CD4-positive, alpha-beta T cell treated with Interleukin-6 for 4 hours (primary cell): ENCODE results near the gene CHCHD10.

Experiments used
- DNase-seq: peaks from one replicate; pipeline ENCODE4 v3.0.0-alpha.2; 2020; ENCODE audit warnings: mixed read lengths

CHCHD10 gene

DNA sequence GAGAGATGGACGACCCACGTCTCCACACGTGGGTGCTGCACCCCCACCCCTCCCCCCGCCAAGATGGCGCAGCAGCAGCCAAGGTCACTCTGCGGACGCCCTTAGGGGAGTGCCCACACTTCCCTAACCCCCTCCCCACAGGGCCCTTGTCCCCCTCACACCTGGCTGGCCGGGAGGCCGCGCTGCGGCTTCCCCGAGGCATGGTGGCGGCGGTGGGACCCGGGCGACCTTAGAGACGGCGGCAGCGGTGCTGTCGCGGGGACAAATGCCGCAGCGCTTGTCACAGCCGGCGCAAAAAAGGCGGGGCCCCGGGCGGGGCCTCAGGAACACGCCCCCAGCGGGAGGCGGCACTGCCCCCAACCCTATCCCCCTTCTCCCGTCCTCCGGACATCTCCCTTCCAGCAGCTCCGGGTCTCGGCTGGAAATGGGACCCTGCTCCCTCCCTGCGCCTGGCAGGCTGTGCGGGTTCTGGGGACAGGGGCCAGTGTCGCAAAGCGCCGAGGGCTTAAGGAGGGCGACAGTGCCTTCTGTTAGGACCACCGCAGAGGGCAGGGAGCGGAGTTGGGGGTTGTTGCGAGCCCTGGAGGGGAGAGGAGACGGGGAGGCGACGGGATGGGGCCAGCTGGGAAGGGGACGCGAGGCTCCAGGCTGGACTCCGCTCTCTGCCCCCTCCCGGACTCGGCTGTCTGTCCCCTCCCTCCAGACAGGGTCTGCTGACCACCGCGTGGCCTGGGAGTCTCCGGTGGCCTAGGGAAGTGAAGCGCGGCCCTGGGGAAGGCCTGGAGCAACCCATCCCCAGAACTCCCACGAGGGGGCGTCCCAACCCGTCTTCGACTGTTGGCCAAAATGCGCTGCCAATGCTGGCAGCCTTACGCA, at the start of gene CHCHD10:
CHCHD10 (minus strand) TSS at position 300 of the 876 bp plus-strand sequence; CDS start at position 202, 98 bp downstream.
- DNase-seq: peak; percentile 83

DNA sequence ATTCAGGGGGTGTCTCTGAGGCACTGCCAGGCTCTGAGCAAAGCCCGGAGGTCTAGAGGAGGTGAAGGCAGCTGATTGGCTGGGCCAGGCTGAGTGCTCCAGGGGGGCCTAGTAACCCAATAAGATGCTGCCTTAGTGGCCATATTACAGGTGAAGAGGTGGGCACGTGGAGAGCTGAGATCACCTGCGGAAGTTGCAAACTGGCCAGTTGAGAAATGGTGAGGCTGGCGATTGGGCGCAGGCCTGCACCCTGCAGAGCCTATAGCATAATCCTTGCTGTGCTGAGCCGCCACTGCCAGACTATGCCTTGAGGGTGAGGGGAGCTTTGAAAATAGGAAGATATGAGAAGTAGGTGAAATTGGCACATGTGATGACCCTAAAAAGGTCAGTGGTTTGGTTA, 49.4 kb upstream of the CHCHD10 start:
- no peak for DNase-seq

DNA sequence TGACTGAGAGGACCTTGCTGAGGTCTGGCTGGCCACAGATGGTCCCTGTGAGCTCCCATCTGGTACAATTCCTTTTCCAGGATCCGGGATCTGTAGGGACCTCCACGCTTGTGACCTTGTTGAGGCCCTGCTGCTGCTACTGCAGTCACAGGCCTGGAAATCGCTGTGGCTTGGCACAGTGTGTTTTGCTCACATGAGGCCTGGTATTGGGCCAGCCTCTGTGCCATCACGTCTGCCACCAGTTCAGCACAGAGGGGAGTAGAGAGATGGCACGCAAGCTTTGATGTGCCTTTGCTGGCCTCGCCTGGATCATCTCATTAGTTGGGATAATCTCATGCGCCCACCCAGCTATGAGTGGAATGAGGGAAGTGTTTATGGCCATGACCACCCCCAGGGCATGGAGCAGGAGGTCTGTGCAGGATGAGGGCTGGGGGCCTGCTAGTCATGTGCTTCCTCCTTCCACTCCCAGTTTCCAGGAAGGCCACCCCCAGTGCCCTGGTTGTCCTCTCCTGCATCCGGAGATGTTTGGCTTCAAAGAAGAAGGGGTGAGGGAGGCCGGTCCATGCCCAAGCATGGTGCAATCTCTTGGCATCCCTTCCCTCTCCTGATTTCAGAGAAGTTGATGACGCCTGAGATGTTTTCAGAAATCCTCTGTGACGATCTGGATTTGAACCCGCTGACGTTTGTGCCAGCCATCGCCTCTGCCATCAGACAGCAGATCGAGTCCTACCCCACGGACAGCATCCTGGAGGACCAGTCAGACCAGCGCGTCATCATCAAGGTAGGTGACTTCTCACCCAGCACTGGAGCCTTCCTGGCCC, 48.6 kb upstream of the CHCHD10 start:
- no peak for DNase-seq

DNA sequence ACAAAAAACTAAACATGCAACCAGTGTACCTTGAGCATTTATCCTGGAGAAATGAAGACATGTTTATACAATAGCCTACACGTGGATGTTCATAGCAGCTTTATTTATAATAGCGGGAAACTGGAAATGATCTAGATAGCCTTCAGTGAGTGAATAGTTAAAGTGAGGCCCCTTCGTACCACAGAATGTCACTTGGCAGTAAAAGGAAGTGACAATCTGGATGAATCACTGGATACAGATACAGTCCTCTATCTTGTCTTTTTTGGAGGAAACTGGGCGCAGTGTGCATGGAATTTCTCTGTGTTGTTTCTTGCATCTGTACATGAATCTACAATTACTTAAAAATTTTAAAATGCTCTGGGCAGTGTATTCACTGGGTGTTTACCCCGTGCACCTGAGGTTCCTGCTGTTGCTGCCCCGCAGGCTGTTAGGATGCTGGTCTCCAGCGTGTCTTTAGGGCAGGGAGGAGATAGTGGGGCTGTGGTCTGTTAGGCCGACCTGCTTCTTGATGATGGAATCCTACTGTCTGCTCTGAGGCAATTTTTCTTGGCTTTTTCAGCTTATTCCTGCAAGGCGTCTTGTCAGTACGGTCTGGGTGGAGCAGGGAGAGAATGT, 47.9 kb upstream of the CHCHD10 start:
- no peak for DNase-seq

DNA sequence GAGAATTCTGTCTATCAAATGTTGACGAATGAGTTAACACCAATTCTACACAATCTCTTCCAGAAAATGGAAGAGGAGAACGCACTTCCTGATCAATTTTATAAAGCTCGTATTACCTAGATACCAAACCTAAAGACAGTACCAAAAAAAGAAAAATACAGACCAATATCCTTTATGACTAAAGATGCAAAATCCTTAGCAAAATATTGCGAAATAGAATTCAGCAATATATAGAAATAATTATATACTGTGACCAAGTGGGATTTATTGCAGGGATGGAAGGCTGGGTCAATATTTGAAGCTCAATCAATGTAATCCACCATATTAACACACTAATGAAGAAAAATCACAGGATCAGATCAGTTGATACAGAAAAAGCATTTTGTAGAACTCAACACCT, 44.6 kb upstream of the CHCHD10 start:
- DNase-seq: no peak

DNA sequence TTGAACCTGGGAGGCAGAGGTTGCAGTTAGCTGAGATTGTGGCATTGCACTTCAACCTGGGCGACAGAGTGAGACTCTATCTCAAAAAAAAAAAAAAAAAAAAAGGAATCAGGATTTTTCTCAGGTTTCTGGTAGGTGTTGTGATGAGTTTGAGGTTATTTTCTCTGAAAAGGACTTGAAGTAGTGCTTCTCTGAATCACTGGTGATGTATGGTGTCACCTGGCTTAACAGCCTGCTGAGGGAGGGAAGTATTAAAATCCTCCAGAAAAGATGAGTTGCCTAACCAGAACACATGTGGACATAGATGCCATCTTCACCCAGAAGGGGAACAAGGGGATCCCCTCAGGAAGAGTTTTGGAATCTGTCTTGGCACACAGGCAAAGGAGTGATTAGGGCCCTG, 39.1 kb upstream of the CHCHD10 start:
- no peak for DNase-seq

DNA sequence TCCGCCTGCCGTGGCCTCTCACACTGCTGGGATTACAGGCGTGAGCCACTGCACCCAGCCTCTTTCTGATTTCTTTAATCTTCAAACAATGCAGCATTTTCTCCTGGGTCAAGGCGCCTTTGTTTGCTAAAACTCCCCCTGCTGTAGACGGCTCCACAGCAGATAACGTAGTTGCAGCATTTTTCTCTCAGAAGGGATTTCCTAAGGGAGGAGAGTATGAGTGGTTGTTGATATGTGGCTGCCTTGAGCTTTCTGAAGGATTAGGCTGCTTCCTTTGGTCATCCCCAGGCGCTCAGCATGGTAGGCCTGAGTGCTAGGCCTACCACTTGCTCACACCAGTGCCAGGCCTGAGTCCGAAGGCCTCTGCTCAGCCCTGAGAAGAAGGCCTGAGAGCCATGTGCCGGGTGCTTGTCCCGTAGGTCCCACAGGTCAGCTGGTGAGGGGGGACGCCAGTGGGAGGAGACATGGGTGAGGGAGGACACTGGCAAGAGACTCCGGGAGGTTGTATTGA, 37.1 kb upstream of the CHCHD10 start:
- DNase-seq: no peak

DNA sequence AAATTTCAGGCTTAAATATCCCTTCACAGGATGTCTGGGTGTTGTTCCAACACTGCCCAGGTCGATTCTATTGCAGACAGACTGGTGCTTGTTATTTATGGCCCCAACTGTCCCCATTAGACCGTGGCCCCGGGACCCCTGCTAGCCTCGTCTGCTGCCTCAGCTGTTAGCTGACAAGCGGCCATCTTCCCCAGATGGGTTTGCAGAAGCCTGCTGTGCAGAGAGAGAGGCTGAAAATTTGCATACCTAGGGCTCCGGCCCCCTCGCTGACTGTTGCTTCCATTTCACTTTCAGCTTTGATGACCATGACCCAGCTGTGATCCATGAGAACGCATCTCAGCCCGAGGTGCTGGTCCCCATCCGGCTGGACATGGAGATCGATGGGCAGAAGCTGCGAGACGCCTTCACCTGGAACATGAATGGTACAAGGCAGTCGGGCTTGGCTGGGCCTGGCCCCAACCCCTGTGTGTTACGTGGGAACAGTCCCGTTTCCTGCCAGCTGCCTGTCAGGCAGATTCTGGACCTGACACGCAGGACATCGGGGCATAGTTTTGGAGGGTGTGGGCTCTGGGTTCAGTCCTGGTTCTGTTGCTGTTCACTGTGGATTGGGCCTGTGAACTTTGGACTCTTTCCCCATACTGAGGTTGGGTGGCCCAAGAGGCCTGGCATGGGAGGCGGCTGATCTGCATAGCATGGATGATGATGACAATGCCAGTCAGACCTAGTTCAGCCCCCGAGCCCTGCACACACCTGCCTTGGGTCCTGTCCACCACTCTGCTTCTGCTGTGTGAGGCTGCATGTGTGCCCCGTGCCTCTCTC, 35.4 kb upstream of the CHCHD10 start:
- no peak for DNase-seq

DNA sequence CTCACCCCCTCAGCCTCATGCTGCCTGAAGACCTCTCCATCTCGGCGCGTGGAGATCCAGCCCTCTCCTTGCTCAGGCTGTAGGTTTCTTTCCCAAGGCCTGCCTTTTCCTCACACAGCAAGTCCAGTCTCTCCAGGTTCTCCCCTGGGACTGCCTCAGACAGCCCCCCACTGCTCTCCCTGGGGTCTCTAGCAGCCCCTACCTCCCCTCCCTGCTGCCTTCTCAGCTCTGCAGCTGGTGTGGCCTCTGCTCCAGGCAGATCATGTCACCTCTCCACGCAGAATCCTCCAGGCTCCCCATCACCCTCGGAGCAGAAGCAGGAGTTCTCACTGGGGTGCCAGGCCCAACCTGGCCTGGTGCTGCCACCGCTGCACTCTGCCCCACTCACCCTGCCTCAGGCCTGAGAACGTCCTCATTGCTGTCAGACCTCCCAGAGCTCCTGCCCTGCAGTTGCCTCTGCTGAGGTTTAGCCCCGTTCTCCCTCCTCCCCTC, 34.2 kb upstream of the CHCHD10 start:
- DNase-seq: no peak

DNA sequence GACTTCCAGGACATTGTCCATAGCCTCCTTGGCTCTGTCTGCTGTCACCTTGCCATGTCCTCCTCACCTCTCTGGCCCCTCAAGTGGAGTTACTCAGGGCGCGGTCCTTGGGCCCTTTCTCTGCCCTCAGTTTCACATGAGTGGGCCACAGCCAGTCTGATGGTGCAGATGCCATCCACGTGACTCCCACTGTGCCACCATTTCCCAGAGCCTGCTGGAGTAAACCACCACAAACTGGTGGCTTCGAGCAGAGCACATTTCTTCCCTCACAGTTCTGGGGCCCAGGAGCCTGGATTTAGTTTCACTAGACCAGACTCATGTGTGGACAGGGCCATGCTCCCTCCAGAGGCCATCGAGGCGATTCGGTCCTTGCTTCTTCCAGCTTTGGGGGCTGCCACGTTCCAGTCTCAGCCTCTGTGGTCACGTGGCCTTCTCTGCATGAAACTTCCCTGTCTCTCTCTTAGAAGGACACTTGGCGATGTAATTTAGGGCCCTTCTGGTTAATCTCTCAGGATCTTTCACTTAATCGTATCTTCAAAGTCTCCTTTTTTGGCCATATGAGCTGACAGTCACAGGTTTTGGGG, 33.6 kb upstream of the CHCHD10 start:
- DNase-seq: no peak

DNA sequence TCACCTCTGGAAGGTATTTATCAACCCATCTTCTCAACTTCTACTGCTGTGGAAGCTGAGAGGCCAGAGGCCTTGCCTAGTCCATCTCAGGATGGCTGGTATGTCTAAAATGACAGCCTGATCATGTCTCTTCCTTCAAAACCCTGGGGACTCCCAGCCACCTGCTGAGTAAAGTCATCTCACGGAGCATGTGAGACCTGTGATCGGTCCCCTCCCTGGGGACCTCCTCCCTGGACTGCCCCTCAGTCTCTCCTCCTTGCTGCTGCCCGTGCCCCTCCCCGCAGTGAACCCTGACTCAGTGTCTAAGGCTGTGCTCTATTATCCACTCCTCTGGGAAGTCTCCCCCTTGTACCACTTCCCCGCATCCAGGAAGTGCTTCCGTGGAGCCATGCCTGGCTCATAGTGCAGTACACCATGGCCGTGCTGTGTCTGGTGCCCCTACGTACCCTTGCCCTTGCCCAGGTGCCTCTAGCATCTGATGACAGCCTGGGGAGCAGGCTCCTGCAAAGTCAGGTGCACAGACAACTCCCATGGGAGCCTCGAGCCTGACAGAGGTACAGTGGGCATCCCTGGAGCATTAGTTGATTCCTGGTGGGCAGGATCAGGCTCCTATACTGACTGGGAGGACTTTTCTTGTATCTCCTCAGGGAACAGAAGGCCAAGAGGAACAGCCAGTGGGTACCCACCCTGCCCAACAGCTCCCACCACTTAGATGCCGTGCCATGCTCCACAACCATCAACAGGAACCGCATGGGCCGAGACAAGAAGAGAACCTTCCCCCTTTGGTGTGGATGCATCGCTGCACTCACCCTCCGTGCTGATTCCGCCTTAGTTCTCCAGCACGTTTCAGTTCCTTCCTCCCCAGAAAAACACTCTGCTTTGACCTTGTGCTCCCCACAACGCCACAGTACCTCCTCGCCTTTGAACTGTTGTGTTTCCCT, 32.8 kb upstream of the CHCHD10 start:
- DNase-seq: no peak

DNA sequence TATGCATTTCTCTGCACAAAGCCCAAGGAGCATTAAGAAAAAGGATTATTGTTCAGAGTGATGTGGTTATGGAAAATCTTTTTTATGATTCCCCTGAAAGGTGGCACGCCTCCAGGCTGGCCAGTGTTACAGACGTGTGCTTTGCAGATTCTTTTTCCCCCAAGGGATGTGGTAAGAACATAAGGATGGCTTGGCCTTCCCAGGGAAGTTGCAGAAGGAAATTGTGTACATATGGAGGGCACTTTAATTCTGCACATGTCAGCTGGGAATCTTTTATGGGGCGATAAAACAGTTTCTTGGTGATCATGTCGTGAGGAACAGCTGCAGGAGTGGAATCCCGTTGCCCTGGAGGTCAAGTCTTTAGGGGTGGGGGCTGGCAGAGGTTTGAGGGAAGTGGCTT, 28.7 kb upstream of the CHCHD10 start:
- no peak for DNase-seq

DNA sequence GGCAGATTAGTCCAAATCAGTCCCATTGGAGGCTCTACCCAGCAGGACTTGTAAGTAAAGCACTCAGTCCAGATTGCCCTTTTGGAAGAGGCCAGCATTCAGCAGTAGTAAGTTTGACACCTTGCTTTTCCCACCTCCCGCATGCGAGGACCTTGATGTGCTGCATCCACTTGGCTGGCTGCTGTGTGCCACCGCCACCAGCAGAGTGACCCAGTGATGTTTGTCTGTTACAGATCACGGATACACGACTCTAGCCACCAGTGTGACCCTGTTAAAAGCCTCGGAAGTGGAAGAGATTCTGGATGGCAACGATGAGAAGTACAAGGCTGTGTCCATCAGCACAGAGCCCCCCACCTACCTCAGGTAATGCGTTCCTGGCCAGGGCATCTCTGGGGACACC, 25.6 kb upstream of the CHCHD10 start:
- DNase-seq: no peak

DNA sequence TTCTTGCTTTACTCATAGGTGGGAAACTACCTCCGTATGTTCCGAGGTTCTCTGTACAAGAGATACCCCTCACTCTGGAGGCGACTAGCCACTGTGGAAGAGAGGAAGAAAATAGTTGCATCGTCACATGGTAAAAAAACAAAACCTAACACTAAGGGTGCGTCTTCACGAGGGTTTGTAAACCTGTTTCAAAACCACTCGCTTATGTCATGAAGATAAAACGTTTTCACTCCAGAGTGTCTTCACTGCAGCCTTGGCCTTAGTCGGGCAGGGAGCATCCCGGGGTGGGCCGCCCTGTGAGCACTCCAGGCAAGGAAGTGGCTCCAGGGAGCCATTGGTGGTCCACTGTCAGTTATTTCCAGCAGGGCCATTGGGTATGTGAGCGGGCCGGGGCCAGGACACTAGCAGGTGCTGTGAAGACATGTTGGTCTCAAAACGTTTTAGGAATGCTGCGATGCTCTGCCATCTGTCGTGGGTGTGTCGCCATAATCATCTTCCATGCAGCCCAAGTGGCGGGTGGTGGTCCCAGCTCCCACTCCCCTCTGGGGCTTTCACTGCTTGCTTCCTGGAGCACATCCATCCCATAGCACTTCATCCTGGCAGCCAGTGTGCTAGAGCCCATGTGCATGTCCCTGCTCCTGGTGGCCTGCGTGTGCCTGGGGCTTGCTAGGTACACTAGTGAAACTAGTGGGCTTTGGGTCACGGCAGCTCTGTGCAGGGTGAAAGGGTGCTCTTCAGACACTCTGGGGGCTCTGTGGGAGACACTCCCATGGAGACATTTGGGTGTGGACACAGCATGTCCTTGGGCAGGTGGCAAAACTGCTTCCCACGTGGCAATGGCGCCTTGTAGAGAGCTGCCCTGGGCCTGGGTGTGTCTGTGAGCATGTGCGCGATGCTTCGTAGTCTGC, 24.2 kb upstream of the CHCHD10 start:
- no peak for DNase-seq

DNA sequence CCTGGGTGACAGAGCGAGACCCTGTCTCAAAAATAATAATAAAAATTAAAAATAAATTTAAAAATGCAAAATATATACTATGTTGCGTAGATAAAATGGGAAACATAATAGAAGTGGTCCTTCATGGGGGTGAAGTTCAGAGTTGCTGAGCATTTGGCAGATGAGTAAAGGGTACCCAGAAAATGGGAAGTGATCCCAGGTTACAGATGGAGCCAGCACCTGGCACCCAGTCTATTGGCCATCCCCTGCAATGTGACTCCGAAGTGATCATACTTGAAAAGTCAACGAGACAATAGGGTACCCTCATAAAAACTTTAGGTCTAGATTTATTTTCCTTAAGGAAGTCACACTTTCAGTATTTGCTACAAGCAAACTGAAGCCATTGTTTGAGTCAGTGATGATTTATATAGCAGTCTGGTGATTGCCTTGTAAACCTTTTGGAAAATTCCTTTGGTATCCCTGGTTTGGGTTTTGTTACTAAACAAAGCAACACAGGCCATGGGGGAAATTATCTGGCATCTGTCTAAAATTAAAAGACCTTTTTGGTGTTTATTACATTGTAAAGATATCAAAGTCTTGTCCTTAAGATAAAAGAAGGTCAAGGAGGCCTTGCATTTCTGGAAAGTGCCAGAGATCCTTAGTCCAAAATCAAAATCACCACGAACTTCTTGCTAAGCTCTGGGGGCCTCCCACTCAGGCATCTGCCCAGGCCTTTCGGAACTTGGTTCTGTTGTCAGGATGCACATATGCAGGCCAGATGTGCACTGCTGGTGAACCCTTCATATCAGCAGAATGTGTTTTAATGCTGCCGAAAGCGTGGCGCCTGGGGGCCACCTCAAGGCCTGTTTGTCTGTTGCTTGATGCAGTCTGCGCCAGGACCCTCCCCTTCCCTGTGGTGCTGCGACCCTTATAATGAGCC, 23.3 kb upstream of the CHCHD10 start:
- DNase-seq: no peak

DNA sequence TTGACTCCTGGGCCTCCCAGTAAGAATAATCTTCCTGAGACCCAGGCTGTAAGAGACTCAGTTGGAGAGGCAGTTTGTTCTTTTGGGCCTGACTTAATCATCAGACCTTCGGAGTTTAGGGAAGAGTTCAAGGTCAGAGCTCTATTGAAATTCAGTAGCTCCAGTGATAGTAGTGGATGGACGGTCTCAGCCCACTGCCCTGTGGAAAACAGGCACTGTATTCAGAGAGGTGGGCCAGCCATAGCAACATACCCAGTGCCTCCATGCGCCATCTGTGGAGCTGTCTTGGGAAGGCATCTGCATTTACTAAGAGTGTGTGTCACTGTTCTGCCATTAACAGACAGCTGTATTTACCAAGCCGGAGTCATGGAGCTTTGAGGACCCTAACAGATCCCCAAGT, 21.9 kb upstream of the CHCHD10 start:
- DNase-seq: no peak

DNA sequence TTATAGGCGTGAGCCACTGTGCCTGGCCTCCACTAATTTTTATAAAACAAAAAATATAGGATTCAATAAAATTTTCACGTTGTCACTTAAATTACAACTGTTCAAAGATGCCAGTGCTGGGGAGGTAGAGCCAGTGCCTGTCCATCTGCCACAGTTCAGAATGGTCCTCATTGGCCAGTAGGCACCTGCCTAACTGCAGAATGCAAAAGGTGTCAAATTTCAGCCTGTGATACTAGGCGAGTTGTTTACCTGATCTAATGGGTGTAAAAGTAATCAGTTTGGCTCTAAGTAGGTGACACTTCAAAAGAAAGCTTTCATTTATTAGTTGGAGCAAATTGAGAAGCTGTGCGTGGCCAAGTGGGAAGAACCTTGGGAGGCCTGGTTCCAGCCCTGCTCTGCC, 21.3 kb upstream of the CHCHD10 start:
- no peak for DNase-seq

DNA sequence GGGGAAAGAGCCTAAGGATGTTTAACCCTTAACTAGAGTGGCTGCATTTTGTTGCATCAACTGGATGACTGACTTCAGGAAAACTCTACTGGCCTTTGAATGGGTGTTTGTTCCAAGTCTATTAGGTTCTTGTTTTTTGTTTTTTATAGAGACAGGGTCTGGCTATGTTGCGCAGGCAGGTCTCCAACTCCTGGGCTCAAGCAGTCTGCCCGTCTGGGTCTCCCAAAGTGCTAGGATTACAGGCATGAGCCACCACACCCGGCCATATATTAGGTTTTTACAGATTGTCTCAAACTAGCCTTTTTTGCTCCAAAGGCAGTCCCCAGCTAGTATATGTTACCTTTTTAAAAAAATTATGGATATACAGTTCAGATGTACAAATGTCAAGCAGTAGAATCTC, 20.1 kb upstream of the CHCHD10 start:
- DNase-seq: no peak

DNA sequence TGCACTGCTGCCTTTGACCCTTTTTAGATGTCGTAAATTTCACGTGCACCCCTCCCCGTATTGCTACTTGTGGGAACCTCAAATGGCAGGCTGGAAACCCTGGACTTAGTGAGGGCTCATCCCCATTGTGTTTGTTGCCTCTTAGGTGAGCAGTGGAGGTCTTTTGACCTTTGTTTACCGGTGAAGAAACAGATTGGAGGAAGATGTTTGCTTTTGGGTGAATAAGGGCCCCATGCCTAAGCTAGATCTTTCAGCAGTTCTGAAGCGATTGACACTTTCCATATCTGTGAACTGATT, 19.8 kb upstream of the CHCHD10 start:
- DNase-seq: no peak
